GM21737 (cell line): Measurements from ENCODE around the gene LPIN1.
"Not testable (repeated sequence)": the region's sequence is repeated elsewhere in the genome, so short reads cannot be mapped to it uniquely, and the experiment has no call there.

Experiments used
- ATAC-seq: cut with Tn5 transposase; IDR thresholded peaks from one replicate; pipeline ENCODE4 v1.9.1; 2021; ENCODE audit warnings: mild to moderate bottlenecking, moderate library complexity; ENCODE audit not compliant: unreplicated experiment

The LPIN1 gene

GRCh38 chr2:11743846-11744553 lies 2.4 kb upstream of the LPIN1 start:
- peak; percentile 42 for ATAC-seq

DNA sequence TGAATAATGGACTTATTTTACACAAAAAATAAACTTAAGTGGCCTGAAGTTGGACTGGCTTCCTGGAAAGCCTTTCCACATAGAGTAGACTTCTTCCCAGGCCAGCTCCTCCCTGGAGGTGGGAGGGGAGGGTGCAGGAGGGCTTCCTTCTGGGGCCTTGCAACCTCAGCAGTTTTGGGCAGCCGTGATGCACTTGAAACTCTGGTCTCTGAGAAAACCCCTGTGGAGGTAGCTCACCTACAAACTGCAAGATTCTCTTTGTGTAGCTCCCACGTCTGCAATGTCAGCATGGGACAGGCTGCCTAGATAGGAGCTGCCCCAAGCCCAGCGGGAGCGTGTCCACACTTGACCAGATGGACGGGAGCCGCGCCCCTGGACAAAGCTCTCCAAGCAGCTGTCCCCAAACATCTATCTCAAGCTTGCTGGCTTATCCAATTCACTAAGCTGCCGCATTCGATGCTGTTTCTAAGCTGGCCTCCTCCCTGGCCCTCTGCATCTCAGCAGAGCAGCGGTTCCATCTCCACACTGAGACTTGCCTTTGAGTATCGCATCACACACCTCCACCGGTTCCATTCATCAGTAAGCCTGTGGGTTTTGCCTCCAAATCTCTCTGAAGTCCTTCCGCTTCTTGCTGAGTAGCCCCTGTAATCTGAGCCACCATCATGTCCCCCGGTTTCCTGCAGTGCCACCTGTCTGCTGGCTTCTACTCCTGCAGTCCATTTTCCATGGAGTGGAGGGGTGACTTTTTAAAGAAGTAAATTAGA lies 1.6 kb upstream of the LPIN1 start:
- ATAC-seq, result no peak

- ATAC-seq, result no peak
Observed at GRCh38 chr2:11745613-11746375, 638 bp upstream of the LPIN1 start.

GRCh38 chr2:11746807-11747459 lies 501 bp downstream of the LPIN1 start:
- peak; percentile 24 for ATAC-seq

GRCh38 chr2:11748018-11748860 lies 1.8 kb downstream of the LPIN1 start:
- no peak for ATAC-seq

- no peak for ATAC-seq
Observed at GRCh38 chr2:11748861-11749645, 2.6 kb downstream of the LPIN1 start.

DNA sequence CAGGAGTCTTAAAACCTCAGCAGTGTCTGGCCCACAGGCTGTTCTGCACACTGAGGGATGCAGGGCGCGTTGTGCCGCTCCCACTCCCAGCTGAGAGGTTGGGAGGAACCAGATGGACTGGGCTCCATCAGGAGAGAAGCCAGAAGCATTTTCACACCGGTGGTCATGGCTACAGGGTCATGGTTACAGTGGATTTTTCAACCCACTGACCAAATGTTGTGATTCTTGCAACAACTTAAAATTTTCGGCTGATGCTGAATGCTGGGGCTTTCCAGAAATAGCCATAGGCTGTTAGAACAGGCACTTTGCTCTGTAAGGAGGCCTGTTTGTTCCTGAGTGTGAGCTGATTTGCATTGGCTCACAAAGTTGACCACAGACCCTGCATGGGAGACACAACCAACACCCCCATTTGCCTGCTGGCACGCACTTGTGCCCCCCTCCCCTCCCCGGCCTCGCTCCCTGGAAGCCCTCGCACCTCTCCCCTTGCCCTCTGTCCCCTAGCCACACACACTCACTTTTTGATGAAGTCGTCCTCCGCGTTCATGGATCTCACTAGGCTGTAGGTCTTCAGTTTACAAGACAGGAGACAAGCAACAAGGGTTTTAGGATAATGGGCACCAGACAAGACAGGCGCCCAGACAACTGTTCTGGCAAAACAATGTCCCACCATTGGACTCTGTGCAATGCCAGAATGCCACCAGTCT lies 3.4 kb downstream of the LPIN1 start:
- ATAC-seq, result no peak

DNA sequence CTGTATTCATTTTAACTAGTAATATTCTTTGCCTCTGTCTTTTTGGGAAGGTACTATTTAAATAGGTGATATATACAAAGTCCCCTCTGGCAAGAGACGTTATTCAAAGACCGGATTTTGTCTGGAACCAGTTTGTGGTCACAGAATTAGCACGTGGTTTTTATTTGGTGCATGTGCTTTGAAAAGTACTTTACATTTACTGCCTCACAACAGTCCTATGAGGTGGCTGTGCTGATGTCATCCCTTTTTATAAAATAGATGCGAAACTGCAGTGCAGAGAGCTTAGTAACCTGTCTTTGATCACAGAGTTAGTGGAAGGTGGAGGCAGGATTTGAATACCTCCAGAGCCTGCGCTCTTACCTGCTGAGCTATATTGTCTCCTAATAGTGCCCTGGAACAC lies 4.0 kb downstream of the LPIN1 start:
- peak; percentile 25 for ATAC-seq

DNA sequence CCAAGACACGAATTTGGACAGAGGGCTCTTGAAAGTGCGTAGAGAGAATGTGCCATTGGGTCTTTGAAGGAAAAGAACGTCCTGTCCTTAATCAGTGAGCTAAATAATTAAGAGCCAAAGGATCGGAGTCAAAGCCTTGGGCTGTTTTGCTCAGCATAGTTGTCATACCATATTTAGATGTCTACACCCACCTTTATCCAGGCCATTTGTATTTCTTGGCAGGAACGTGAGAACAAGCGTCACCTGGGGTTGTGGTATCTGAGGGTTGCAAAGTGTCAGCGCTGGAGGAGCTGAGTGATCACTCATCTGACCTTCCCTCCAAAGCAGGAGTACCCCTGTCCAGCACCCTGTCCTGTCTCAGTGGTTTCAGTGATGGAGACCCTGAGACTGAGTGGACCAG lies 4.5 kb downstream of the LPIN1 start:
- no peak for ATAC-seq

GRCh38 chr2:11752906-11753305 lies 6.5 kb downstream of the LPIN1 start:
- no peak for ATAC-seq

GRCh38 chr2:11753452-11753885 lies 7.0 kb downstream of the LPIN1 start:
- peak; percentile 86 for ATAC-seq

DNA sequence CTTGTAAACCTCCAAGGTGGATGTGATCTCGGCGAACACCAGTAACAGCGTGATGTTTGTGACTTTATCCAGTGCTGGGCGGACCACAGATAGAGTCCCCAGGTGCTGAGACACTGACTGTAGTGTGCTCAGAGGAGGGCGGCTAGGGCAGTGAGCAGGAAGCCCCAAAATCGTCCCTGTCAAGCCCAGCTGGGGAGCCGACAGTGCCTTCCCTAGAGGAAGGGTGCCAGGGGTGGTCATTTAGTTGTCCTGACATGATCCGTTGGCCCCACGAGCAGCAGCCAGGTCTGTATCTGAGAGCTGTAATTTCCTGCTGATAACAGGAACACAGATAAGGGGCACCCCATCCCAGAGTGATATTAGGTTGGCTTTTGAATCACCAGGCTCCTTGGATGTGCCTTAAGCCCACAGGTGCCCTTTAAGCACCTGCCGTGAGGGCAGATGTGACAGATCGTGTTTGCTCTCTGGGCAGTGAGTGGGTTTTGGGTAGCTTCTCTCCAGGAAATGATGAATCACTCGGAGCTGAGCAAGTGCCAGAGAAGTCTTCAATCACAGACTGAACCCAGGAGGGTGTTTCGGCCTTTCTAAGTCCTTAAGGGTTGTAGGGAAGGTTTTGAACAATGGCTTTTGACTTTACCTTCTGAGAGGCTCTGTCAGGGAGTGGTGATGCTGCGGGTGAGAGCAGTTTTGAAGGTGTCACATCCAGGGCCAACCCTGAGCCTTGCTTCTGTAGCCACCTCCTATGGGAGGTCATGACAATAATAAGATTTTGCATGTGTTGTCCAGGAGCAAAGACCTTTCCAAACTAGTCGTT lies 7.7 kb downstream of the LPIN1 start:
- ATAC-seq, result peak; percentile 26

GRCh38 chr2:11754700-11755015 lies 8.2 kb downstream of the LPIN1 start:
- no peak for ATAC-seq

- ATAC-seq, result no peak
Observed at GRCh38 chr2:11757101-11757500, 10.7 kb downstream of the LPIN1 start.

DNA sequence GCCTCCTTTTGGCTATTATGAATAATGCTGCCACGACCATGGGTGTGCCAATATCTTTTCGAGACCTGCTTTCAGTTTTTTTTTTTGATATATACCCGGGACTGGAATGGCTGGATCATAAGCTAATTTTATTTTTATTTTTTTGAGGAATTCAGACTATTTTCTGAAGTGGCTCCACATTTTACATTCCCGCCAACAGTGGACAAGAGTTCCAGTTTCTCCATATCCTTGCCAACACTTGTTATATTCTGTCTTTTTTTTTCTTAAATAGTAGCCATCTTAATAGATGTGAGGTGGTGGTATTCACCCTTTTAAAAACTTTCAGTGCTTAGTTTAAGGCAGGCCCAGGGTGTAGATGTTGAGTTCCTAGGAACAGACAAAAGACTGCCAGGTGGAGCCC lies 11.8 kb downstream of the LPIN1 start:
- ATAC-seq, result no peak

GRCh38 chr2:11758647-11759046 lies 12.2 kb downstream of the LPIN1 start:
- no peak for ATAC-seq

DNA sequence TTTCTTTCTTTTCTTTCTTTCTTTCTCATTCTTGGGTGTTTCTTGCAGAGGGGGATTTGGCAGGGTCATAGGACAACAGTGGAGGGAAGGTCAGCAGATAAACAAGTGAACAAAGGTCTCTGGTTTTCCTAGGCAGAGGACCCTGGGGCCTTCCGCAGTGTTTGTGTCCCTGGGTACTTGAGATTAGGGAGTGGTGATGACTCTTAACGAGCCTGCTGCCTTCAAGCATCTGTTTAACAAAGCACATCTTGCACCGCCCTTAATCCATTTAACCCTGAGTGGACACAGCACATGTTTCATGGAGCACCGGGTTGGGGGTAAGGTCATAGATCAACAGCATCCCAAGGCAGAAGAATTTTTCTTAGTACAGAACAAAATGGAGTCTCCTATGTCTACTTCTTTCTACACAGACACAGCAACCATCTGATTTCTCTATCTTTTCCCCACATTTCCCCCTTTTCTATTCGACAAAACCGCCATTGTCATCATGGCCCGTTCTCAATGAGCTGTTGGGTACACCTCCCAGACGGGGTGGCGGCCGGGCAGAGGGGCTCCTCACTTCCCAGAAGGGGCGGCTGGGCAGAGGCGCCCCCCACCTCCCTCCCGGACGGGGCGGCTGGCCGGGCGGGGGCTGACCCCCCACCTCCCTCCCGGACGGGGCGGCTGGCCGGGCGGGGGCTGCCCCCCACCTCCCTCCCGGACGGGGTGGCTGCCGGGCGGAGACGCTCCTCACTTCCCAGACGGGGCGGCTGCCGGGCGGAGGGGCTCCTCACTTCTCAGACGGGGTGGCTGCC lies 12.9 kb downstream of the LPIN1 start:
- ATAC-seq, result not testable (repeated sequence)
